GM23338 (cell line): Measurements from ENCODE around the gene LTN1. TPM values are rescaled to one million over a fixed set of nuclear protein-coding genes. Genes with fewer than 3 reads are reported as not detected.
A peak's percentile ranks its signal among the peaks of the same experiment; 100 is the strongest.

Experiments
- ATAC-seq: fragments of 200-7000 bp; cut with Tn5 transposase; 3 replicates; pipeline ENCODE4 v1.9.1; 2020
- DNase-seq: peaks from one replicate; pipeline ENCODE4 v3.0.0-alpha.2; 2015; ENCODE audit warnings: low spot score
- H2AFZ ChIP-seq: fragments of 200-600 bp; sonication (generic); 2 replicates; pipeline ENCODE4 v1.8.0; 2016; ENCODE audit warnings: antibody characterized with exemption, mild to moderate bottlenecking, moderate library complexity
- H3F3A ChIP-seq: fragments of 200-600 bp; sonication (generic); replicated peaks from 2 replicates; pipeline ENCODE4 v1.8.0; 2017; ENCODE audit warnings: antibody characterized with exemption, mixed run types, low read depth
- H3K27ac ChIP-seq: fragments of 200-600 bp; sonication (generic); 2 replicates; pipeline ENCODE4 v1.6.1; 2016; ENCODE audit warnings: low read depth
- H3K27me3 ChIP-seq: fragments of 200-600 bp; sonication (generic); 2 replicates; pipeline ENCODE4 v1.8.0; 2016; ENCODE audit warnings: mild to moderate bottlenecking, mixed run types, moderate library complexity; ENCODE audit not compliant: insufficient read depth
- H3K36me3 ChIP-seq: fragments of 200-600 bp; sonication (generic); 2 replicates; pipeline ENCODE4 v1.8.0; 2016; ENCODE audit warnings: mild to moderate bottlenecking; ENCODE audit not compliant: insufficient read depth
- H3K4me1 ChIP-seq: fragments of 200-600 bp; sonication (generic); 2 replicates; pipeline ENCODE4 v1.8.0; 2016; ENCODE audit warnings: mild to moderate bottlenecking, moderate library complexity; ENCODE audit not compliant: insufficient read depth
- H3K4me2 ChIP-seq: fragments of 200-600 bp; sonication (generic); 2 replicates; pipeline ENCODE4 v1.7.1; 2017; ENCODE audit warnings: mixed run types
- H3K4me3 ChIP-seq: fragments of 200-600 bp; sonication (generic); 2 replicates; pipeline ENCODE4 v1.6.1; 2016; ENCODE audit warnings: mixed run types
- H3K79me2 ChIP-seq: fragments of 200-600 bp; sonication (generic); replicated peaks from 2 replicates; pipeline ENCODE4 v1.8.0; 2017; ENCODE audit warnings: mild to moderate bottlenecking; ENCODE audit not compliant: insufficient read depth
- H3K9me2 ChIP-seq: fragments of 200-600 bp; sonication (generic); 2 replicates; pipeline ENCODE4 v1.8.0; 2017; ENCODE audit not compliant: insufficient read depth
- H4K20me1 ChIP-seq: fragments of 200-600 bp; sonication (generic); replicated peaks from 2 replicates; pipeline ENCODE4 v1.8.0; 2017; ENCODE audit warnings: mild to moderate bottlenecking; ENCODE audit not compliant: insufficient read depth
- H3K27ac Mint-ChIP-seq: 2 replicates; pipeline ENCODE4 v1.8.0; 2020; ENCODE audit warnings: inconsistent platforms, mild to moderate bottlenecking, moderate library complexity, mixed read lengths
- H3K27me3 Mint-ChIP-seq: 3 replicates; pipeline ENCODE4 v1.8.0; 2022; ENCODE audit warnings: low read depth, mild to moderate bottlenecking, moderate library complexity, mixed read lengths, inconsistent platforms; ENCODE audit not compliant: insufficient read depth, poor library complexity
- H3K36me3 Mint-ChIP-seq: 3 replicates; pipeline ENCODE4 v1.8.0; 2021; ENCODE audit warnings: low read depth, mild to moderate bottlenecking, inconsistent platforms, moderate library complexity, mixed read lengths
- H3K4me1 Mint-ChIP-seq: 3 replicates; pipeline ENCODE4 v1.8.0; 2020; ENCODE audit warnings: mild to moderate bottlenecking, inconsistent platforms, mixed read lengths
- H3K4me3 Mint-ChIP-seq: 3 replicates; pipeline ENCODE4 v1.8.0; 2021; ENCODE audit warnings: moderate library complexity, mild to moderate bottlenecking, inconsistent platforms, mixed read lengths
- H3K9me3 Mint-ChIP-seq: 3 replicates; pipeline ENCODE4 v1.8.0; 2020; ENCODE audit warnings: moderate library complexity, mild to moderate bottlenecking, inconsistent platforms, mixed read lengths
- CREB1 ChIP-seq: fragments of 250-450 bp; sonication (Bioruptor Pico); IDR thresholded peaks from 2 replicates; pipeline ENCODE4 v1.5.0; 2020; ENCODE audit warnings: low read depth, mild to moderate bottlenecking, moderate library complexity
- CTCF ChIP-seq, 2 experiments: fragments of 200-600 bp in 1 of 2; sonication (generic) in 1 of 2; conservative IDR thresholded peaks; 2 replicates each; pipeline versions ENCODE4 v1.5.1 to v1.6.1; 2016 to 2017; ENCODE audit warnings: antibody characterized with exemption in 2 of 2, low read depth in 2 of 2, mild to moderate bottlenecking in 2 of 2, moderate library complexity in 1 of 2
- ETS1 ChIP-seq: IDR thresholded peaks from 2 replicates; pipeline ENCODE4 v1.6.1; 2016; ENCODE audit warnings: antibody characterized with exemption
- EZH2 ChIP-seq: fragments of 200-600 bp; sonication (generic); IDR thresholded peaks from one replicate; pipeline ENCODE4 v1.8.0; 2017; ENCODE audit warnings: antibody characterized with exemption, mild to moderate bottlenecking, low read depth; ENCODE audit not compliant: unreplicated experiment
- JUNB ChIP-seq: IDR thresholded peaks from one replicate; pipeline ENCODE4 v1.6.1; 2016; ENCODE audit warnings: antibody characterized with exemption; ENCODE audit not compliant: unreplicated experiment
- NANOG ChIP-seq: IDR thresholded peaks from 2 replicates; pipeline ENCODE4 v1.6.1; 2016; ENCODE audit warnings: antibody characterized with exemption, borderline replicate concordance
- POLR2AphosphoS5 ChIP-seq: IDR thresholded peaks from 2 replicates; pipeline ENCODE4 v1.6.1; 2016; ENCODE audit warnings: antibody characterized with exemption, low read depth
- REST ChIP-seq: IDR thresholded peaks from one replicate; pipeline ENCODE4 v1.6.1; 2018; ENCODE audit warnings: antibody characterized with exemption; ENCODE audit not compliant: unreplicated experiment
- STAT1 ChIP-seq: IDR thresholded peaks from one replicate; pipeline ENCODE4 v1.6.1; 2016; ENCODE audit warnings: antibody characterized with exemption; ENCODE audit not compliant: unreplicated experiment
- ZNF114 ChIP-seq: fragments of 250-450 bp; sonication (Bioruptor Pico); IDR thresholded peaks from 2 replicates; pipeline ENCODE4 v1.5.0; 2020; ENCODE audit warnings: mild to moderate bottlenecking, moderate library complexity
- ZNF331 ChIP-seq: fragments of 250-450 bp; sonication (Bioruptor Pico); IDR thresholded peaks from 2 replicates; pipeline ENCODE4 v1.5.0; 2020; ENCODE audit warnings: low read depth, mild to moderate bottlenecking, moderate library complexity
- polyA plus RNA-seq: library from polyadenylated mRNA; unstranded; fragments of >200 nt; fragmentation: Nextera tagmentation; extraction: Ambion mirVana; gene quantifications from 2 replicates; pipeline ENCODE4 v1.2.1, GENCODE V29; 2016
- total RNA-seq: library from RNA; depleted of rRNA; stranded (reverse); fragments of >200 nt; shearing (Covaris generic); gene quantifications from 2 replicates; pipeline ENCODE4 v1.2.3, GENCODE V29; 2014

Gene LTN1
- total and polyA plus RNA-seq, 2 experiments from 2014 or later: 11.1 to 26.1 TPM

- H3F3A ChIP-seq: no peaks in the 10 kb centered on the region
- H3K27me3 Mint-ChIP-seq: no peaks in the 10 kb centered on the region
- DNase-seq (no peak), ATAC-seq (no peak)
- H3K27me3 ChIP-seq: no peaks in the 10 kb centered on the region
- no peak overlapping the region for H3K4me3 Mint-ChIP-seq
- no peak overlapping the region for H3K27ac ChIP-seq
- H4K20me1 ChIP-seq: no peaks in the 10 kb centered on the region
- H3K79me2 ChIP-seq: no peaks in the 10 kb centered on the region
- no peaks in the 10 kb centered on the region for H3K4me1 ChIP-seq
- H3K9me3 Mint-ChIP-seq: no peaks in the 10 kb centered on the region
- H3K36me3 ChIP-seq: peaks cover 9% of the 10 kb centered on the region
- H2AFZ ChIP-seq: no peak overlapping the region
- TF ChIP-seq JUNB: no peak
- H3K4me3 ChIP-seq: no peak overlapping the region
- peak overlapping the region; percentile 27; the same call in 1 of the 2 replicates for H3K27ac Mint-ChIP-seq
- H3K4me1 Mint-ChIP-seq: no peaks in the 10 kb centered on the region
- H3K9me2 ChIP-seq: no peaks in the 10 kb centered on the region
- peaks cover 16% of the 10 kb centered on the region; the same call in 2 of the 3 replicates for H3K36me3 Mint-ChIP-seq
- H3K4me2 ChIP-seq: no peak overlapping the region
These were observed 56.0 kb downstream of the LTN1 start for GRCh38 chr21:28936721-28937120.

- Mint-ChIP-seq H3K4me1 (no peaks in the 10 kb centered on the region), H3K36me3 (peaks cover 16% of the 10 kb centered on the region; the same call in 2 of the 3 replicates), H3K9me3 (no peaks in the 10 kb centered on the region), H3K4me3 (no peak overlapping the region), H3K27ac (no peak overlapping the region), H3K27me3 (no peaks in the 10 kb centered on the region)
- H3K36me3 ChIP-seq: peaks cover 9% of the 10 kb centered on the region
- H3K4me3 ChIP-seq: no peak overlapping the region
- no peak for ATAC-seq
- DNase-seq: no peak
- no peak overlapping the region for H2AFZ ChIP-seq
- no peaks in the 10 kb centered on the region for H4K20me1 ChIP-seq
- no peaks in the 10 kb centered on the region for H3K27me3 ChIP-seq
- no peaks in the 10 kb centered on the region for H3F3A ChIP-seq
- H3K9me2 ChIP-seq: no peaks in the 10 kb centered on the region
- H3K4me1 ChIP-seq: no peaks in the 10 kb centered on the region
- H3K27ac ChIP-seq: no peak overlapping the region
- no peaks in the 10 kb centered on the region for H3K79me2 ChIP-seq
- no peak overlapping the region for H3K4me2 ChIP-seq
- no peak for TF ChIP-seq ZNF331 (CRISPR knock-in tag)
- no peak for TF ChIP-seq CREB1 (CRISPR knock-in tag)
- TF ChIP-seq STAT1: no peak
- no peak for TF ChIP-seq JUNB
- TF ChIP-seq POLR2AphosphoS5: no peak
- no peak for TF ChIP-seq ETS1
- TF ChIP-seq ZNF114 (CRISPR knock-in tag): no peak
- TF ChIP-seq EZH2: no peak
- no peak for TF ChIP-seq CTCF (conservative IDR thresholded peaks at IDR 0.05; ENCODE audit: low read depth in 2 of 2)
- no peak for TF ChIP-seq REST
- TF ChIP-seq NANOG: no peak
These were observed 56.6 kb downstream of the LTN1 start for GRCh38 chr21:28936036-28936435.
